Femur (tissue), 1 donor: ENCODE measurements around the gene CTRL.

Experiments used
- DNase-seq: peaks from one replicate; pipeline ENCODE4 v3.0.0-alpha.2; 2017

Gene CTRL

DNA sequence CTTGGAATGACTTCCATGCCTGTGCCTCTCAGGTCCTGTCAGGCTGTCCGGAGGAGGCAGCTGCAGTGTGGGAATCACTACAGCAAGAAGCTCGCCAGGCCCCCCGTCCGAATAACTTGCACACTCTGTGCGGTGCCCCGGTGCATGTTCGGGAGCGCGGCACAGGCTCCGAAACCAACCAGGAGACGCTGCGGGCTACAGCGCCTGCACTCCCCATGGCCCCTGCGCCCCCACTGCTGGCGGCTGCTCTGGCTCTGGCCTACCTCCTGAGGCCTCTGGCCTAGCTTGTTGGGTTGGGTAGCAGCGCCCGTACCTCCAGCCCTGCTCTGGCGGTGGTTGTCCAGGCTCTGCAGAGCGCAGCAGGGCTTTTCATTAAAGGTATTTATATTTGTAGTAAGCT lies 45.7 kb downstream of the CTRL start:
- no peak for DNase-seq

GRCh38 chr16:67885545-67885944 lies 46.1 kb downstream of the CTRL start:
- DNase-seq, result no peak

DNA sequence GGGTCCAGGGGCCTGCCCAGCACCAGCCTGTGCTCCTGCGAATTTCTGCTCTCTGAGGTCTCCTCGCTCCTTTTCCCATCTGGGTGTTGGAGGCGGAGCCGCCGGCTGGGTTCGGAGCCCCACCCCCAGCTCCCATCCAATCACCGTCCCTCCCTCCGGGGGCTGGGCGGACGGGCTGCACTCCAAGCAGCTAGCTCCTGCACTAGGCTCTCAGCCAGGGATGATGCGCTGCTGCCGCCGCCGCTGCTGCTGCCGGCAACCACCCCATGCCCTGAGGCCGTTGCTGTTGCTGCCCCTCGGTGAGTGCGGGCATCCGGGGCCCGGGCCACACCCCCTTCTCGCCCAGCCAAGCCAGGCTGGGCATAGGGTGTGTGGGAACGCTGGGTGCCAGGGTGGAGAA lies 47.0 kb downstream of the CTRL start, which contains the start of gene NRN1L:
Gene NRN1L (plus strand): TSS at position 202 of the 400 bp plus-strand sequence. CDS start 19 bp downstream, at position 221.
- peak; percentile 92 for DNase-seq

DNA sequence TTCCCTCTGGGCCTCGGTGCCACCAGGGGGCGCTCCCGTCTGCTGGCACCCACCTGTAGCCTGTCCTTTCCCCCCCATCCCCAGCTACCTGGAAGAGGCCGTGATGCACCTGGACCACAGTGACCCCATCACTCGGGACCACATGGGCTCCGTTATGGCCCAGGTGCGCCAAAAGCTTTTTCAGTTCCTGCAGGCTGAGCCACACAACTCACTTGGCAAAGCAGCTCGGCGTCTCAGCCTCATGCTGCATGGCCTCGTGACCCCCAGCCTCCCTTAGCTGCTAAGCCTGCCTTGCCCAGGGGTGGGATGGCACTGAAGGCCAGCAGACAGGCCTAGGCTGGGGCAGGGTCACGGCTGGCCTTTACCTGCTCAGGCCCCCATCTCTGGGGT lies 47.8 kb downstream of the CTRL start:
- peak; percentile 58 for DNase-seq

DNA sequence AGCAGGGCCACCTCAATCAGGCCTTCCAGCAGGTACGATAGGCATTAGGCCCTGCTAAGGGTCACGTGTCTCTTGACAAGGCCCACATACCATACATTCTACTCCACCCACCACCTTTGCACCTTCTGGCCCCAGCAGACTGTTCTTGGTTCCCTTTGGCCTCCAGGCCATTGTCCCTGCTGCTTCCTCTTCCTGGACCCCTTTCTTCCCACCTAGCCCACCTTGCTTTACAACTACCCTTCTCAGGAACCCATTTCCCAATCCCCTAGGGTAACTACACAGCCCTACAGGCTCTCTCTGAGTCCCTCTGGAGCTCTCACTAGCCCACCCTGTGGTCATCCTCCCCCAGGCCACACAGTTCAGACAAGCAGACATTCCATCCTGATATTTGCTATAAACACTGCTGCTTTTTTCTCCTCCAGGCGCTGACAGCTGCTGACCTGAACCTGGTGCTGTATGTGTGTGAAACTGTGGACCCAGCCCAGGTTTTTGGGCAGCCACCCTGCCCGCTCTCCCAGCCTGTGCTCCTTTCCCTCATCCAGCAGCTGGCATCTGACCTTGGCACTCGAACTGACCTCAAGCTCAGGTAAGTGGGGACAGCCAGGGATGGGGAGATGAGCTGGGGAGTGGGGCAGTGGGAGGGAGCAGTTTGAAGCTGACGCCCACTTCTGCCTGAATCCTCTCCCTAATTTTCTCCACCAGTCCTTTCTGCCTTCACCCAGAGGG lies 48.4 kb downstream of the CTRL start:
- no peak for DNase-seq

- peak; percentile 82 for DNase-seq
These were observed 49.1 kb downstream of the CTRL start for GRCh38 chr16:67882374-67883145.

GRCh38 chr16:67881621-67882161 lies 50.0 kb downstream of the CTRL start:
- DNase-seq, result peak; percentile 74

GRCh38 chr16:67880584-67880983 lies 51.1 kb downstream of the CTRL start:
- DNase-seq, result no peak

- no peak for DNase-seq
These were observed 51.7 kb downstream of the CTRL start for GRCh38 chr16:67879936-67880335.
